OCI-LY7 (cell line): ENCODE results near the gene RFT1. TPM values are rescaled to one million over a fixed set of nuclear protein-coding genes. Genes with fewer than 3 reads are reported as not detected.

ENCODE experiments used
- BruUV-seq: library from RNA; stranded (reverse); fragments of 400-500 nt; replicated peaks from 2 replicates; lab custom pipeline; 2021; lab: Mats Ljungman, UMichigan
- CTCF ChIA-PET: fragments of 300-600 bp; sonication (Branson Sonifier 250); formaldehyde crosslinking; loops from one replicate; lab custom pipeline; 2022; ENCODE audit warnings: antibody characterized with exemption; ENCODE audit not compliant: unreplicated experiment; lab: Charles Lee
- POLR2A ChIA-PET: fragments of 300-600 bp; sonication (Branson Sonifier 250); formaldehyde crosslinking; loops from one replicate; lab custom pipeline; 2022; ENCODE audit warnings: antibody characterized with exemption; lab: Charles Lee
- DNase-seq: peaks from one replicate; pipeline ENCODE4 v3.0.0-alpha.2; 2015; ENCODE audit warnings: low spot score
- H2AFZ ChIP-seq: fragments of 200-600 bp; sonication (generic), shearing (Covaris generic); 2 replicates; pipeline ENCODE4 v1.6.1; 2014; ENCODE audit warnings: mild to moderate bottlenecking, antibody characterized with exemption, low read length, moderate library complexity
- H3K27ac ChIP-seq: fragments of 200-600 bp; sonication (generic); 2 replicates; pipeline ENCODE4 v1.5.1; 2014; ENCODE audit warnings: mixed run types, low read depth, mild to moderate bottlenecking, moderate library complexity, low read length, inconsistent platforms; ENCODE audit not compliant: poor library complexity, severe bottlenecking
- H3K36me3 ChIP-seq: fragments of 200-600 bp; sonication (generic); 2 replicates; pipeline ENCODE4 v1.6.1; 2014; ENCODE audit warnings: mild to moderate bottlenecking, antibody characterized with exemption, low read length, moderate library complexity, mixed read lengths; ENCODE audit not compliant: insufficient read depth
- H3K4me1 ChIP-seq: fragments of 200-600 bp; sonication (generic); 2 replicates; pipeline ENCODE4 v1.5.1; 2014; ENCODE audit warnings: mild to moderate bottlenecking, low read length; ENCODE audit not compliant: insufficient read depth, poor library complexity, severe bottlenecking
- H3K4me2 ChIP-seq: fragments of 200-600 bp; sonication (generic); 2 replicates; pipeline ENCODE4 v1.6.1; 2014; ENCODE audit warnings: mild to moderate bottlenecking, low read length
- H3K4me3 ChIP-seq: fragments of 200-600 bp; sonication (generic); 2 replicates; pipeline ENCODE4 v1.5.1; 2014; ENCODE audit warnings: mild to moderate bottlenecking, low read depth, low read length; ENCODE audit not compliant: poor library complexity, severe bottlenecking
- H3K79me2 ChIP-seq: fragments of 200-600 bp; sonication (generic); 2 replicates; pipeline ENCODE4 v1.6.1; 2016; ENCODE audit warnings: low read depth, mild to moderate bottlenecking, low read length, moderate library complexity, mixed read lengths; ENCODE audit not compliant: insufficient read depth
- H3K9me2 ChIP-seq: fragments of 200-600 bp; sonication (generic); 2 replicates; pipeline ENCODE4 v1.6.1; 2016; ENCODE audit warnings: mild to moderate bottlenecking, low read length, mixed read lengths; ENCODE audit not compliant: insufficient read depth
- H3K9me3 ChIP-seq: fragments of 200-600 bp; sonication (generic); 2 replicates; pipeline ENCODE4 v1.6.1; 2014; ENCODE audit warnings: mild to moderate bottlenecking, mixed run types, low read length, mixed read lengths
- H4K20me1 ChIP-seq: fragments of 200-600 bp; sonication (generic); 2 replicates; pipeline ENCODE4 v1.6.1; 2014; ENCODE audit warnings: mild to moderate bottlenecking, antibody characterized with exemption, low read length, moderate library complexity, mixed read lengths; ENCODE audit not compliant: insufficient read depth
- CTCF ChIP-seq: fragments of 200-600 bp; sonication (generic); conservative IDR thresholded peaks from 2 replicates; pipeline ENCODE4 v1.5.1; 2014; ENCODE audit warnings: mild to moderate bottlenecking, antibody characterized with exemption, low read length, moderate library complexity, mixed read lengths
- EZH2phosphoT487 ChIP-seq: fragments of 200-600 bp; sonication (generic); IDR thresholded peaks from 2 replicates; pipeline ENCODE4 v1.6.1; 2018; ENCODE audit warnings: low read depth, borderline replicate concordance, mild to moderate bottlenecking, mixed run types, antibody characterized with exemption, low read length, moderate library complexity, mixed read lengths
- intact Hi-C: fragments of 100-400 bp; cut with micrococcal nuclease; formaldehyde crosslinking; loops from one replicate; pipeline ENCODE4 v1.10.0; 2022; ENCODE audit not compliant: unreplicated experiment
- total RNA-seq, 2 experiments: library from RNA; depleted of rRNA in 1 of 2; stranded (reverse); fragments of >200 nt in 1 of 2; shearing (Covaris generic) in 1 of 2; gene quantifications; 2 replicates each; pipeline ENCODE4 v1.2.3, GENCODE V29; 2014 to 2022

Gene RFT1
- total RNA-seq, 2 experiments from 2014 or later = 9.9 to 34.7 TPM

GRCh38 chr3:53072653-53073552 is 57.3 kb downstream of the RFT1 start:
- peak overlapping the region; percentile 21 for H3K27ac ChIP-seq
- H4K20me1 ChIP-seq = no peaks in the 10 kb centered on the region
- no peaks in the 10 kb centered on the region for H3K9me3 ChIP-seq
- H3K4me2 ChIP-seq = peak overlapping the region; percentile 99
- no TSS peak for BruUV-seq
- H3K4me1 ChIP-seq = peaks cover 14% of the 10 kb centered on the region
- DNase-seq = peak; percentile 89
- intact Hi-C loops = loop anchor here (1.0 to 5.0 kb wide), 4 partner anchors 166 to 331 kb away; no protein-coding TSS in a partner anchor
- H3K79me2 ChIP-seq = no peaks in the 10 kb centered on the region
- TF ChIP-seq CTCF (peak; percentile 97), EZH2phosphoT487 (no peak)
- H3K9me2 ChIP-seq = no peaks in the 10 kb centered on the region
- no peaks in the 10 kb centered on the region for H3K36me3 ChIP-seq
- peak overlapping the region; percentile 69 for H3K4me3 ChIP-seq
- POLR2A ChIA-PET = interaction anchor here (0.6 to 1.0 kb wide), 2 partner anchors 174 to 236 kb away, joined by 3 to 4 read pairs; no protein-coding TSS in a partner anchor
- CTCF ChIA-PET = interaction anchor here (0.6 kb wide), 1 partner anchor 484 kb away, joined by 3 read pairs; no protein-coding TSS in a partner anchor
- H2AFZ ChIP-seq = peak overlapping the region; percentile 99

GRCh38 chr3:53071882-53072431 is 58.3 kb downstream of the RFT1 start:
- TF ChIP-seq EZH2phosphoT487 = no peak
- no peak for TF ChIP-seq CTCF
- Histone ChIP-seq H3K27ac (no peak overlapping the region), H3K36me3 (no peaks in the 10 kb centered on the region), H3K79me2 (no peaks in the 10 kb centered on the region), H4K20me1 (no peaks in the 10 kb centered on the region), H2AFZ (peak overlapping the region; percentile 99; the same call in 1 of the 2 replicates), H3K4me1 (peaks cover 14% of the 10 kb centered on the region), H3K4me3 (no peak overlapping the region), H3K9me2 (no peaks in the 10 kb centered on the region), H3K4me2 (peak overlapping the region; percentile 99; the same call in 1 of the 2 replicates), H3K9me3 (no peaks in the 10 kb centered on the region)
- no peak for DNase-seq
- ChIA-PET CTCF (no interaction called here), POLR2A (interaction anchor here (0.6 kb wide), 1 partner anchor 175 kb away, joined by 4 read pairs; no protein-coding TSS in a partner anchor)
- no TSS peak for BruUV-seq
- intact Hi-C loops = loop anchor here (1.0 to 5.0 kb wide), 4 partner anchors 165 to 330 kb away; no protein-coding TSS in a partner anchor
